Measurements from ENCODE around the gene MOSPD3. TPM values are rescaled to one million over a fixed set of nuclear protein-coding genes. Genes with fewer than 3 reads are reported as not detected.
A peak's percentile ranks its signal among the peaks of the same experiment; 100 is the strongest.
"Not testable (repeated sequence)": the region's sequence is repeated elsewhere in the genome, so short reads cannot be mapped to it uniquely, and the experiment has no call there.

MOSPD3 gene, protein sequence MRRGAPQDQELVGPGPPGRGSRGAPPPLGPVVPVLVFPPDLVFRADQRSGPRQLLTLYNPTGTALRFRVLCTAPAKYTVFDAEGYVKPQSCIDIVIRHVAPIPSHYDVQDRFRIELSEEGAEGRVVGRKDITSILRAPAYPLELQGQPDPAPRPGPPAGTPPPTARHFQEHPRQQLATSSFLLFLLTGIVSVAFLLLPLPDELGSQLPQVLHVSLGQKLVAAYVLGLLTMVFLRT
- 10 to 100 TPM; 27.4 TPM for total RNA-seq

- H3K4me3 Mint-ChIP-seq, result peak within 1 kb of the TSS; percentile 98
- peak; percentile 93 for ATAC-seq (ENCODE audit: low read depth)
- POLR2A ChIA-PET, result interaction anchor here (0.5 to 5.9 kb wide), 22 partner anchors 9 to 279 kb away, joined by 3 to 73 read pairs (median 4); partner anchors contain the start of genes FBXO24, GIGYF1, GNB2 and LRCH4
- H3K9me3 Mint-ChIP-seq, result no peaks in the 10 kb centered on the region
- peaks cover 4% of the 10 kb centered on the region for H3K36me3 Mint-ChIP-seq
- peak; percentile 100 for DNase-seq
- H3K4me1 Mint-ChIP-seq, result peaks cover 19% of the 10 kb centered on the region
- peak within 1 kb of the TSS; percentile 100 for H3K27ac Mint-ChIP-seq
- peaks cover 7% of the 10 kb centered on the region for H3K27me3 Mint-ChIP-seq
Observed at GRCh38 chr7:100611983-100612729, at the start of gene MOSPD3. Gene MOSPD3, plus strand, starts transcription at chr7:100612540. Its CDS starts 252 bp downstream, at chr7:100612792.

GRCh38 chr7:100563100-100563564 is 49.2 kb upstream of the MOSPD3 start:
- POLR2A ChIA-PET, result interaction anchor here (7.3 kb wide), 1 partner anchor 22 kb away, joined by 89 read pairs; the partner anchor contains the start of genes FBXO24 and LRCH4
- no peak for ATAC-seq (ENCODE audit: low read depth)
- DNase-seq, result no peak
- Mint-ChIP-seq H3K4me3 (no peak overlapping the region), H3K4me1 (peaks cover 13% of the 10 kb centered on the region), H3K27ac (no peak overlapping the region), H3K9me3 (no peaks in the 10 kb centered on the region), H3K36me3 (peaks cover 5% of the 10 kb centered on the region), H3K27me3 (no peaks in the 10 kb centered on the region)

DNA sequence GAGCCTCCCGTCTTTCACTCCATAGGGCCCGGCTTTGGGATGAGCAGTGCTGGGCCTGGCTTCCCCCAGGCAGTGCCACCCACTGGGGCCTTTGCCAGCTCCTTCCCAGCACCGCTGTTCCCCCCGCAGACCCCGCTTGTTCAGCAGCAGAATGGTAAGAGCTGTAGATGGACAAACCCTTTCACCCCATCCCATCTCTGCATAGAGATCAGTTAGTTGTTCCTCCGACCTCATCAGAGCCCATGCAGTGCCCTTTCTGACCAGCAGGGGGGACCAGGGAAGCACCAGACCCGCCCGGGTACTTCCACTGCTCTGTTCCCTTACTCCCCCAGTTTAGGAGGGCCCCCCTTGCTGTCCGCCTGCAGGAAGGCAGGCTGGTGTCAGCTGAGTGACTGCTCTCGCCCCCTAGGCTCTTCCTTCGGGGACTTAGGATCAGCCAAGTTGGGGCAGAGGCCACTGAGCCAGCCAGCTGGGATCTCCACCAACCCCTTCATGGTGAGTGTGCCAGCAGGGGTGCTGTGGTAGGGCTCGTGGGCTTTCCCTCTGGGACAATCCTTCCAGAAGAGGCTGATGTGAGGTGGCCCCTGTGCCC is 48.4 kb upstream of the MOSPD3 start:
- POLR2A ChIA-PET, result interaction anchor here (7.3 kb wide), 1 partner anchor 21 kb away, joined by 89 read pairs; the partner anchor contains the start of genes FBXO24 and LRCH4
- no peaks in the 10 kb centered on the region for H3K27me3 Mint-ChIP-seq
- peak; percentile 70 for ATAC-seq (ENCODE audit: low read depth)
- H3K36me3 Mint-ChIP-seq, result peaks cover 5% of the 10 kb centered on the region
- DNase-seq, result peak; percentile 88
- H3K27ac Mint-ChIP-seq, result peak overlapping the region; percentile 3
- no peak overlapping the region for H3K4me3 Mint-ChIP-seq
- peaks cover 20% of the 10 kb centered on the region for H3K4me1 Mint-ChIP-seq
- H3K9me3 Mint-ChIP-seq, result no peaks in the 10 kb centered on the region

GRCh38 chr7:100564405-100564804 is 47.9 kb upstream of the MOSPD3 start:
- not testable (repeated sequence) for H3K27me3 Mint-ChIP-seq; H3K9me3 Mint-ChIP-seq; ATAC-seq (ENCODE audit: low read depth); DNase-seq; H3K4me3 Mint-ChIP-seq; H3K27ac Mint-ChIP-seq; H3K36me3 Mint-ChIP-seq
- H3K4me1 Mint-ChIP-seq, result peaks cover 25% of the 10 kb centered on the region
- POLR2A ChIA-PET, result interaction anchor here (0.6 to 7.3 kb wide), 2 partner anchors 21 to 109 kb away, joined by 3 to 89 read pairs; partner anchors contain the start of genes FBXO24 and LRCH4

GRCh38 chr7:100565133-100565571 is 47.2 kb upstream of the MOSPD3 start:
- Mint-ChIP-seq H3K9me3 (no peaks in the 10 kb centered on the region), H3K36me3 (peaks cover 5% of the 10 kb centered on the region), H3K4me1 (peaks cover 26% of the 10 kb centered on the region), H3K4me3 (no peak overlapping the region), H3K27me3 (no peaks in the 10 kb centered on the region), H3K27ac (peak overlapping the region; percentile 51)
- DNase-seq (no peak), ATAC-seq (ENCODE audit: low read depth) (no peak)
- POLR2A ChIA-PET, result interaction anchor here (0.8 to 7.3 kb wide), 2 partner anchors 16 to 20 kb away, joined by 6 to 89 read pairs; partner anchors contain the start of genes FBXO24 and LRCH4

DNA sequence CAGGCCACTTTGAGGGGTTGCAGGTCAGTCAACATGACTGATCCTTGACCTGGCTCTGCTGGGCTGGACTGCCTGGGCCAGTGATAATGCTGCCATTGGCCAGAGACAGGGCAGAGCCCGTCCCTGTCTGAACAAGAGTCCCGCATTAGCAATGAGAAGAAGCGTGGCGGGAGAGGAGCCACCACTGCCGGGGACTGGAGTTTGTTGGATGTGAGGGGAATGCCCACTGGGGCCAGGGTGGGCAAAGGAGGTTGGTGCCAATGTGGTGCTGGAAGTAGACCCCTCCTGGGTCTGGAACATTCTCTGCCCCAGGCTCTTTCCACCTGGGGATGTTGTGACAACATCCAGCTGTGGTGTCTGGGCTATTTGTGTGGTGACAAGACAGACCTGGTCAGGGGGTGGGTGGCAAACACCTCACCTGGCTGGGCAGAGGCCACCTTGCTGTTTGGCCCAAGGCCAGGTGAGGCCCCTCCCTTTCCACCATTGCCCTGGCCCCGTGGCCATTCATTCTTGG is 46.3 kb upstream of the MOSPD3 start:
- no peak overlapping the region for H3K4me3 Mint-ChIP-seq
- DNase-seq (no peak), ATAC-seq (ENCODE audit: low read depth) (no peak)
- POLR2A ChIA-PET, result interaction anchor here (0.8 to 7.3 kb wide), 3 partner anchors 16 to 19 kb away, joined by 4 to 89 read pairs (median 6); partner anchors contain the start of genes FBXO24 and LRCH4
- H3K27ac Mint-ChIP-seq, result peak overlapping the region; percentile 36
- peaks cover 28% of the 10 kb centered on the region for H3K4me1 Mint-ChIP-seq
- H3K27me3 Mint-ChIP-seq, result no peaks in the 10 kb centered on the region
- H3K9me3 Mint-ChIP-seq, result no peaks in the 10 kb centered on the region
- H3K36me3 Mint-ChIP-seq, result peaks cover 5% of the 10 kb centered on the region

DNA sequence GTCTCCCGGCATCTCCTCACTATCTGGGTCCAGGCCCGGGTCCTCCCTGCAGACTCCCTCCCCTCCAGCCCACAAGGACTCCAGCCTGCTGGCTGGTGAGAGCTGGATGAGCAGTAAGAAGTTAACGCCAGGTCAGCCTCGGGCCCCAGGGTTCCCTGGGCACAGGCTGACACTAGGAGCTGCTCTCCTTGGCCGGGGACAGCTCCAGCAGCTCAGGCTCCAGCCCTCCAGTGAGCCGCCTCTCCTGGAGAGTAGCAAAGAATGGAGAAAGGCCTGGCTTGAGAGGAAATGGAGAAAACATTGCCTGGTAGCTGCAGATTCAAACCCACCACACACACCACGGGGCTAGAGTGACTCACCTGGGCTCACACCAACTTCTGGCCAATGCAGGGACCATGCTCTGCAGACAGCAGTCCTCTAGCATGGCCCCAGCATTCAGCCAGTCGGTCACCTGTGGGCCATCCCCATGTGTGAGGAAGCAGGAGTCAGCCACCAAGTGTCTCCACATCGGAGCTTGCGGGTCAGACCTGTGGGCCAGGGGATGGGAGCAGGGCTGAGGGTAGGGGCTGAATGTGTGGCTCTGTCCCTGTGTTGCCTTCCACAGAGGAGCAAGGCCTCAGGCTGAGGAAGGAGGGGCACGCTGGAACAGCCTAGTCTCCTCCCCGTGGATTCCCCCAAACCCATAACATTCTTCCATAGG is 45.2 kb upstream of the MOSPD3 start:
- H3K4me1 Mint-ChIP-seq, result peaks cover 33% of the 10 kb centered on the region
- DNase-seq (no peak), ATAC-seq (ENCODE audit: low read depth) (no peak)
- POLR2A ChIA-PET, result interaction anchor here (1.1 to 7.3 kb wide), 4 partner anchors 15 to 45 kb away, joined by 3 to 89 read pairs (median 4); partner anchors contain the start of genes FBXO24, LRCH4 and MOSPD3
- H3K9me3 Mint-ChIP-seq, result no peaks in the 10 kb centered on the region
- H3K4me3 Mint-ChIP-seq, result no peak overlapping the region
- H3K27me3 Mint-ChIP-seq, result no peaks in the 10 kb centered on the region
- peaks cover 8% of the 10 kb centered on the region for H3K36me3 Mint-ChIP-seq
- H3K27ac Mint-ChIP-seq, result peak overlapping the region; percentile 79

DNA sequence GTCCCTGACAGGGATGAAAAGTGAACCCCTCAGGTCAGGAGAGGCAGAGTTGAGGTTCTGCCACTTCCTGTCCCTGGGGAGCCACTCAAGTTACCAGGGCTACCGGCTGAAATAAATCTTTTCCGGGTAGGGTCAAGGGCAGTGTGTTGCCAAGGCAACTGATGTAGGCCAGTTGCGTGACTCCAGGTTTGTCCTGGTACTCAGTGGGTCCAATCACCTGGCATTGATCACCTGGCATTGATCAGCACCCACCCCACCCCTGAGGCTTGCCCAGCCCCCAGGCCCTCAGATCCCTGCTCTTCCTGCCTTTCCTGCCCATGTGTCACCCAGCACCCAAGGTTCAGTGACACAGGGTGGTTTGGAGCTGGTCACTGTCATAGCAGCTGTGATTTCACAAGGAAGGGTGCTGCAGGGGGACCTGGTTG is 44.6 kb upstream of the MOSPD3 start:
- Mint-ChIP-seq H3K4me1 (peaks cover 33% of the 10 kb centered on the region), H3K27ac (peak overlapping the region; percentile 79)
- no peak for DNase-seq

GRCh38 chr7:100568176-100568895 is 44.0 kb upstream of the MOSPD3 start:
- Mint-ChIP-seq H3K9me3 (no peaks in the 10 kb centered on the region), H3K36me3 (peaks cover 8% of the 10 kb centered on the region), H3K4me1 (peaks cover 33% of the 10 kb centered on the region), H3K27ac (peak overlapping the region; percentile 78), H3K4me3 (peak overlapping the region; percentile 13), H3K27me3 (no peaks in the 10 kb centered on the region)
- DNase-seq, result no peak
- POLR2A ChIA-PET, result interaction anchor here (1.1 to 7.3 kb wide), 6 partner anchors 17 to 137 kb away, joined by 3 to 89 read pairs (median 4); partner anchors contain the start of genes FBXO24, LRCH4 and POP7
- no peak for ATAC-seq (ENCODE audit: low read depth)

More for the DNA sequence above, 44.6 kb upstream of the MOSPD3 start:
- Mint-ChIP-seq H3K27me3 (no peaks in the 10 kb centered on the region), H3K36me3 (peaks cover 8% of the 10 kb centered on the region), H3K9me3 (no peaks in the 10 kb centered on the region), H3K4me3 (peak overlapping the region; percentile 13)
- no peak for ATAC-seq (ENCODE audit: low read depth)
- POLR2A ChIA-PET, result interaction anchor here (1.2 to 7.3 kb wide), 4 partner anchors 17 to 59 kb away, joined by 3 to 89 read pairs (median 4); partner anchors contain the start of genes FBXO24, LRCH4 and MOSPD3

DNA sequence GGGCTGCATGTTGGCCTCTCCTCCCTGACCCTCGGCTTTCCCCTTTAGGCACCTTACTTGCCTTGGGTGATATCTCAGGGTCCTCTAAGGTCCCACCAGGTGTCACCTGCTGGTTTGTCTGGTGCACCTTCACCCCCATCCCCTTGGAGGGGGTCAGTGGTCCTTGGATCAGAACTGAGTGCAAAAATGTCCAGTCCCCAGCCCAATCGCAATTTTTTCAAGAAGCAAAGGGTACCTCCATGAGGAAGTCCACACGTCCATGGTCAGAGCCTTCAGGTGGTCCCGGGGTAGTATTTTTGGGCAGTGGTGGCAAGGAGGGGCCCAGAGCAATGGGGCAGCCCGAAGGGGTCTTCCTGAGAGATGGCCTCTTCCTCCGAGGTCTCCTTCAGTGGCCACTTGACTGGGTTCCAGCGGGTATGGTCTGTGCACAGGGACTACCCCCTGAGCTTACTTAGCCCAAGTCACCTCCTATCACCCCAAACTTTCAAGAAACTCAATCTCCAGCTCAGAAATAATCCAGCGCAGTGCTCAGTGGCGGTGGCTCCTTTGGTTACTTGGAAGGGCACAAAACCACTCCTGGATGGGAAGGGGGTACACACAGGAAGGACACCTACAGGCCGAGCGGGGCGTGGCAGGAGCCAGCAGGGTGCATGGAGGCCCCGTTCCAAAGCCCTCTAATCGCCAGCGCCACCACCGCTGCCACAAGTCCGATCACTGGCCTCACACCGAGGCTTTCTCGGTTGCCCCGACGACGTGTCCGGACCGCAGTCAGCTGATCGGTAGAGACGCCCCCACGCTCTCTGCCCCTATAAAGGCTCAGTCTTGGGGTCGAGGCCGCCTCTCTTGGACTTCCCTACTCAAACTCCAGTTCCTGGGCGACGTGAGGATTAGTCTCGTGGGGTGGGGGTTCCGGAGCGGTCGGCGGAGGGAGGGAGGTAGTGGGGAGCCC is 43.2 kb upstream of the MOSPD3 start:
- peaks cover 31% of the 10 kb centered on the region for H3K4me1 Mint-ChIP-seq
- ATAC-seq (ENCODE audit: low read depth) (peak; percentile 20), DNase-seq (peak; percentile 68)
- POLR2A ChIA-PET, result interaction anchor here (0.5 to 7.3 kb wide), 6 partner anchors 16 to 193 kb away, joined by 3 to 89 read pairs (median 4); partner anchors contain the start of genes FBXO24, LRCH4 and POP7
- peak overlapping the region; percentile 36 for H3K4me3 Mint-ChIP-seq
- peak overlapping the region; percentile 65 for H3K27ac Mint-ChIP-seq
- H3K9me3 Mint-ChIP-seq, result no peaks in the 10 kb centered on the region
- no peaks in the 10 kb centered on the region for H3K27me3 Mint-ChIP-seq
- H3K36me3 Mint-ChIP-seq, result peaks cover 7% of the 10 kb centered on the region
